ENCODE measurements around the gene DENND1B. TPM values are rescaled to one million over a fixed set of nuclear protein-coding genes. Genes with fewer than 3 reads are reported as not detected.
A peak's percentile ranks its signal among the peaks of the same experiment; 100 is the strongest.

DENND1B gene
- total and polyA plus RNA-seq, 9 of the 15 experiments (the other 6 are each of a cell fraction or from before 2014, with no cell fraction given) = 2.1 to 12.1 (median 7.5) TPM

DNA sequence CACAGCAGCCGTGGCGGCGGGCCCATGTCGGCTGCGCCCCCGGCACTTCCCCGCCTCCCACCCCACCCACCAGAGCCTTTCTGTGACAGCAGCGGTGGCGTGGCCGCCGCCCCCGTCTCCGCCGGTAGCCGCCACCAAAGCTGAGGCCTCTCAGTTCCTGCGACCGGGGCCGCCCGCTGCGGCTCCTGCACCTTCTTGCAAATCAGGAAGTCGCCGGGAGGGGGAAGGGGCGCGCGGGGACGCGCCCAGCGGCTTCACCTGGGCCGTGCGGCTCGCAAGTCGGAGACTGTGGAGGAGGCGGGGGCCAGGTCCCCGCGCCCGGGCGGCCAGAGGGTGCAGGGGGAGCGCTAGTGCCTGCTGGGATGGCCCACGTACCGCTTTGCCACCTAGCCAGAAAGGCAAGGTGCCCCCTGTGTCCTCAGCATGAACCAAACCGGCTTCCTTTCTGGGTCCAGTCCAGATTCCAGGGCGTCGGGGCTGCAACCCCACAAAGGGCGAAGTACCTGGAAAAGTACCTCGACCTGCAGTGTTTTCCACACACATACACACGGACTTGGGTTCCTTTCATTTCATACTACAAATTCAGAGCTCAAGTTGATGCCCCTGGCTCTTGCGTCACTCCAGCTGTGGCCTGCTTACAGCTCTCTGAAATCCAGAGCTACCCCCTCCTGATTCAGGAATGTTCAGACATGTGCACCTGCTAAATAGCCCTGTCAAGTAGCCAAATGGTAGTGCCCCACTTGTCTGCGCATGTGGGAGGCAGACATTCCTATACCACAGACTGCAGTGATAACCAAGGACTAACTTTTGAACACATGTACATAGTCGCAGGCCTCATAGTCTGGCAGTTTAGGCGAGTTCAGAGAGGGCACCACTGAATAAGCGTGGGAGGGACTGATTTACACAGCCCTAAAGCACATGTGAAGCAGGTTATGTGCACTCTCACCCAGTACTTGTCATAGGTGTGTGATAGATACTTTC lies at the start of gene DENND1B (continued):
- TF ChIP-seq ZNF445 (CRISPR knock-in tag; IDR thresholded peaks at IDR 0.05; ENCODE audit: low read depth) = no peak
- peak; percentile 75; the same call in 1 of the 2 replicates for TF ChIP-seq ELF4 (CRISPR knock-in tag; IDR thresholded peaks at IDR 0.05)
- peak; percentile 37; the same call in 1 of the 2 replicates for TF ChIP-seq POLR2AphosphoS5 (IDR thresholded peaks at IDR 0.05; ENCODE audit: control insufficient read depth, insufficient read depth, low read depth, low read length)
- no peak for TF ChIP-seq NR2C1 (IDR thresholded peaks at IDR 0.05)
- TF ChIP-seq NR2C1 (tag; IDR thresholded peaks at IDR 0.05) = no peak
- TF ChIP-seq HNRNPUL1 (IDR thresholded peaks at IDR 0.05; ENCODE audit: low read length) = no peak
- TF ChIP-seq, protein P1, sequence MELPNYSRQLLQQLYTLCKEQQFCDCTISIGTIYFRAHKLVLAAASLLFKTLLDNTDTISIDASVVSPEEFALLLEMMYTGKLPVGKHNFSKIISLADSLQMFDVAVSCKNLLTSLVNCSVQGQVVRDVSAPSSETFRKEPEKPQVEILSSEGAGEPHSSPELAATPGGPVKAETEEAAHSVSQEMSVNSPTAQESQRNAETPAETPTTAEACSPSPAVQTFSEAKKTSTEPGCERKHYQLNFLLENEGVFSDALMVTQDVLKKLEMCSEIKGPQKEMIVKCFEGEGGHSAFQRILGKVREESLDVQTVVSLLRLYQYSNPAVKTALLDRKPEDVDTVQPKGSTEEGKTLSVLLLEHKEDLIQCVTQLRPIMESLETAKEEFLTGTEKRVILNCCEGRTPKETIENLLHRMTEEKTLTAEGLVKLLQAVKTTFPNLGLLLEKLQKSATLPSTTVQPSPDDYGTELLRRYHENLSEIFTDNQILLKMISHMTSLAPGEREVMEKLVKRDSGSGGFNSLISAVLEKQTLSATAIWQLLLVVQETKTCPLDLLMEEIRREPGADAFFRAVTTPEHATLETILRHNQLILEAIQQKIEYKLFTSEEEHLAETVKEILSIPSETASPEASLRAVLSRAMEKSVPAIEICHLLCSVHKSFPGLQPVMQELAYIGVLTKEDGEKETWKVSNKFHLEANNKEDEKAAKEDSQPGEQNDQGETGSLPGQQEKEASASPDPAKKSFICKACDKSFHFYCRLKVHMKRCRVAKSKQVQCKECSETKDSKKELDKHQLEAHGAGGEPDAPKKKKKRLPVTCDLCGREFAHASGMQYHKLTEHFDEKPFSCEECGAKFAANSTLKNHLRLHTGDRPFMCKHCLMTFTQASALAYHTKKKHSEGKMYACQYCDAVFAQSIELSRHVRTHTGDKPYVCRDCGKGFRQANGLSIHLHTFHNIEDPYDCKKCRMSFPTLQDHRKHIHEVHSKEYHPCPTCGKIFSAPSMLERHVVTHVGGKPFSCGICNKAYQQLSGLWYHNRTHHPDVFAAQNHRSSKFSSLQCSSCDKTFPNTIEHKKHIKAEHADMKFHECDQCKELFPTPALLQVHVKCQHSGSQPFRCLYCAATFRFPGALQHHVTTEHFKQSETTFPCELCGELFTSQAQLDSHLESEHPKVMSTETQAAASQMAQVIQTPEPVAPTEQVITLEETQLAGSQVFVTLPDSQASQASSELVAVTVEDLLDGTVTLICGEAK (IDR thresholded peaks at IDR 0.05) = 0 out of 2 replicates have a peak, but pooled peaks have one; percentile 14
- TF ChIP-seq, protein P1 (CRISPR knock-in tag; IDR thresholded peaks at IDR 0.05) = no peak
- TF ChIP-seq MTA1 (IDR thresholded peaks at IDR 0.05; ENCODE audit: borderline replicate concordance) = no peak
- TF ChIP-seq KAT7 (CRISPR knock-in tag; IDR thresholded peaks at IDR 0.05; ENCODE audit: borderline replicate concordance) = no peak
- TF ChIP-seq, protein P2, sequence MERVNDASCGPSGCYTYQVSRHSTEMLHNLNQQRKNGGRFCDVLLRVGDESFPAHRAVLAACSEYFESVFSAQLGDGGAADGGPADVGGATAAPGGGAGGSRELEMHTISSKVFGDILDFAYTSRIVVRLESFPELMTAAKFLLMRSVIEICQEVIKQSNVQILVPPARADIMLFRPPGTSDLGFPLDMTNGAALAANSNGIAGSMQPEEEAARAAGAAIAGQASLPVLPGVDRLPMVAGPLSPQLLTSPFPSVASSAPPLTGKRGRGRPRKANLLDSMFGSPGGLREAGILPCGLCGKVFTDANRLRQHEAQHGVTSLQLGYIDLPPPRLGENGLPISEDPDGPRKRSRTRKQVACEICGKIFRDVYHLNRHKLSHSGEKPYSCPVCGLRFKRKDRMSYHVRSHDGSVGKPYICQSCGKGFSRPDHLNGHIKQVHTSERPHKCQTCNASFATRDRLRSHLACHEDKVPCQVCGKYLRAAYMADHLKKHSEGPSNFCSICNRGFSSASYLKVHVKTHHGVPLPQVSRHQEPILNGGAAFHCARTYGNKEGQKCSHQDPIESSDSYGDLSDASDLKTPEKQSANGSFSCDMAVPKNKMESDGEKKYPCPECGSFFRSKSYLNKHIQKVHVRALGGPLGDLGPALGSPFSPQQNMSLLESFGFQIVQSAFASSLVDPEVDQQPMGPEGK (CRISPR knock-in tag; IDR thresholded peaks at IDR 0.05; ENCODE audit: borderline replicate concordance) = no peak
- TF ChIP-seq LARP7 (IDR thresholded peaks at IDR 0.05) = no peak
- TF ChIP-seq, protein P3, sequence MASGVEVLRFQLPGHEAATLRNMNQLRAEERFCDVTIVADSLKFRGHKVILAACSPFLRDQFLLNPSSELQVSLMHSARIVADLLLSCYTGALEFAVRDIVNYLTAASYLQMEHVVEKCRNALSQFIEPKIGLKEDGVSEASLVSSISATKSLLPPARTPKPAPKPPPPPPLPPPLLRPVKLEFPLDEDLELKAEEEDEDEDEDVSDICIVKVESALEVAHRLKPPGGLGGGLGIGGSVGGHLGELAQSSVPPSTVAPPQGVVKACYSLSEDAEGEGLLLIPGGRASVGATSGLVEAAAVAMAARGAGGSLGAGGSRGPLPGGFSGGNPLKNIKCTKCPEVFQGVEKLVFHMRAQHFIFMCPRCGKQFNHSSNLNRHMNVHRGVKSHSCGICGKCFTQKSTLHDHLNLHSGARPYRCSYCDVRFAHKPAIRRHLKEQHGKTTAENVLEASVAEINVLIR (CRISPR knock-in tag; IDR thresholded peaks at IDR 0.05) = no peak
- TF ChIP-seq TOE1 (IDR thresholded peaks at IDR 0.05; ENCODE audit: borderline replicate concordance) = no peak
- no peak for TF ChIP-seq TOE1 (CRISPR knock-in tag; IDR thresholded peaks at IDR 0.05; ENCODE audit: borderline replicate concordance, low read depth)
